GM10266 (cell line): ENCODE data around the gene PIK3IP1.

Experiments
- DNase-seq: peaks from one replicate; pipeline ENCODE4 v3.0.0; 2012; ENCODE audit errors: extremely low spot score
- CTCF ChIP-seq: IDR thresholded peaks from 2 replicates; pipeline ENCODE4 v1.5.1; 2012; ENCODE audit warnings: mild to moderate bottlenecking, low read depth; ENCODE audit not compliant: control insufficient read depth, insufficient read depth; ENCODE audit errors: missing control alignments

The PIK3IP1 gene

GRCh38 chr22:31292236-31292989 lies at the start of gene PIK3IP1:
Gene PIK3IP1 (minus strand): TSS chr22:31292488. CDS start chr22:31292344, 144 bp downstream.
- peak; percentile 60 for TF ChIP-seq CTCF
- DNase-seq = peak; percentile 81

- no peak for TF ChIP-seq CTCF
- DNase-seq = no peak
Measured at GRCh38 chr22:31341386-31342088, 49.2 kb upstream of the PIK3IP1 start.

GRCh38 chr22:31340765-31341247 lies 48.5 kb upstream of the PIK3IP1 start:
- no peak for TF ChIP-seq CTCF
- DNase-seq = no peak

- no peak for DNase-seq
- no peak for TF ChIP-seq CTCF
Measured at GRCh38 chr22:31340360-31340759, 48.1 kb upstream of the PIK3IP1 start.

- no peak for TF ChIP-seq CTCF
- no peak for DNase-seq
Measured at GRCh38 chr22:31339148-31339832, 47.0 kb upstream of the PIK3IP1 start.

GRCh38 chr22:31337178-31337577 lies 44.9 kb upstream of the PIK3IP1 start:
- no peak for DNase-seq

More at GRCh38 chr22:31337178-31337577, 44.9 kb upstream of the PIK3IP1 start:
- TF ChIP-seq CTCF = no peak
